Hypothalamus (tissue), 51 donors: ENCODE measurements around the gene ANKS1B.
"Not testable (repeated sequence)": the region's sequence is repeated elsewhere in the genome, so short reads cannot be mapped to it uniquely, and the experiment has no call there.

Experiments used
- DNase-seq, 51 donors: peaks; one replicate each; lab custom pipeline; 2025; lab: John Stamatoyannopoulos, UW

The ANKS1B gene

DNA sequence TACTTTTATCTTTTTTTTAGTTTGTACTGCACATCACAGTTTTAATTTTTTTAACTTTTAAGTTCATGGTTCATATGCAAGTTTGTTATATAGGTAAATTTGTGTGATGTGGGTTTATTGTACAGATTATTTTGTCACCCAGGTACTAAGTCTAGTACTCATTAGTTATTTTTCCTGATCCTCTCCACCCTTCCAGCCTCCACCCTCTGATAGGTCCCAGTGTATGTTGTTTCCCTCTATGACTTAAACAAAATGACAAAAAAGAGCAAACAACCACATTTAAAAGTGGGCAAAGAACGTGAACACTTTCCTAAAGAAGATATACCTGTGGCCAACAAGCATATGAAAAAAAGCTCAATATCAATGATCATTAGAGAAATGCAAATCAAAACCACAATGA, 273.5 kb downstream of the ANKS1B start:
- no peak for DNase-seq

GRCh38 chr12:99709619-99710018, 275.1 kb downstream of the ANKS1B start:
- no peak for DNase-seq

DNA sequence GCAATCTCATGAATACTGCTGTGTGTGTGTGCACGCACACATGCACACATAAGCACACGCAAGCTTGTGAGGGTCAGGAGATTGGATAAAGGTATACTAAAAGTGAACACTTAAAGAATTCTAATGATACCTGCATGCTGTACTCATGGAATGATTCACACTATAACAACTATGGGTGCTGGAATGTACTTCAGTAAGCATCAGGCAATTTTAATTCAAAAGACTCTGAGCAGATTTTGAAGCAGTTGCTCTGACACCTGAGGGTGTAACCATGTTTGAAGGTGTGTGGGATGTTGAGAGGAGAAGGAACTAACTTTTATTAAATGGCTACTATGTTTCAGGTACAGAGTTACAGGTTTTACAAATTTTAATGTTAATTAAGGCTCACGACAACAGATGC, 275.6 kb downstream of the ANKS1B start:
- DNase-seq: peak in 1 of 51 donors; percentile 5

- DNase-seq: peak in 1 of 51 donors; percentile 10
Observed at GRCh38 chr12:99707883-99708282, 276.9 kb downstream of the ANKS1B start.

DNA sequence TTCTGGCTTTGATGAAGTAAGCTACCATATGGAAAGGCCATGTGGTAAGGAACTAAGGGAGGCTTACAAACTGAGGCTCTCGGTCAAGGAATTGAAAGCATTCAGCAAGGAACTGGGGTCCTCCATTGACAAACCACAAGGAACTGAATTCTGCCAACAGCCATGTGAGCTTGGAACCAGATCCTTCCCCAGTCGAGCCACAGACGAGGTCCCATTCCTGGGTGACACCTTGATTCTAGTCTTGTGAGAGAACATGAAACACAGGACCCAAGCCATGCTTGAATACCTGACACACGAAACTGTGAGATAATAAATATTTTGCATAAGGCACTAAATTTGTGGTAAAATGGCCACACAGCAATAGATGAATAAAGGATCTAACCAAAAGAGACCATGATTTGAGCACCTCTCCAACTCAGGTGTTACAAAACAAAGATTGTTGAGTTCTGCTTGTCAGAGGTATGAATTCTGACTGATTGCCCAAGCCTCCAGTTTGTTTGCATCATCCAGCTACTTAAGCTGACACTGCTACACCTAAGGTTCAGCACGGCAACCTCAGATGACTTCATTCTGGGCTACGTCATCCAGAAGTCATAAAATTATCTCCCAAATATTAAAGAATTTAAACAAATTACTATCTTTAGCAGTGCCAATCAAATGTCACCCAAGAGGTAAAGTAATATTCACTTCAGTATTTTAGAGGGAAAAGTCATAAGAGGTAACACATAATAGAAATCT, 277.8 kb downstream of the ANKS1B start:
- DNase-seq: no peak

GRCh38 chr12:99704458-99704857, 280.3 kb downstream of the ANKS1B start:
- DNase-seq: no peak

- peak in 1 of 51 donors; percentile 8 for DNase-seq
Observed at GRCh38 chr12:99704036-99704435, 280.7 kb downstream of the ANKS1B start.

- DNase-seq: no peak
Observed at GRCh38 chr12:99700032-99700431, 284.7 kb downstream of the ANKS1B start.

DNA sequence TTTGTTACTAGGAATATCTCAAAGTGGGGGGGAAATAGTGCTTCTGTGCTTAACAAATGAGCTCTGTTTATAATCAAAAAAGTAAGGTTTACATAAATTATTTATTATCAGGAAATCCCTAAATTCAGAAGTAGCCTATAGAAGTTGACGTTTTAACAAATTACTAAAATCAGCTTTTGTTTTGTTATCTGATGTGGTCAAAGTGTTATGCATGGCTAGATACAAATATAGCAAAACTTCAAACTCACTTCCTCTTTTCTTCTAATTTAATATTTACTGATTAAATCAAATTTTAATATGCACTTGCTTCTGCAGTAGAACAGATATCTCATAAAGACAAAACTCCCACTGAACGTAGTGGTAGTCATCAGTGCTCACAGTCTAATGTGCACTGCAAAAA, 289.7 kb downstream of the ANKS1B start:
- no peak for DNase-seq

DNA sequence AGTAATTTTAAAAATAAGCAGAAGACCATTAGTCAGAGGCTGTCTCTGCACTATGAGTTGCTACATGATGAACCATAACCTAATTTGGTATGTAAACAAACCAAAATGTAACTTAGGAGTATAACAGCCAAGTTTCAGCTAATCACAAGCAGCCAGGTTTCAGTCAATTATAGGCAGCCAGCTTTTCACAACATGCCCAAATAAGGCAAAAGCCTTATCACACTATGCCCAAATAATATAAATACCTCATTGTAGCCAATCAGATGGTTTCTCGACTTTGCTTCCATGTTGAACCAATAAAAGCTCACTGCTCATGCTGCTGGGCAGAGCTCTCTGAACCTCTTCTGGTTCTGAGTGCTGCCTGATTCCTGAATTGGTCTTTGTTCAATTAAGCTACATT, 298.6 kb downstream of the ANKS1B start:
- no peak for DNase-seq

GRCh38 chr12:99680276-99680675, 304.5 kb downstream of the ANKS1B start:
- DNase-seq: no peak

DNA sequence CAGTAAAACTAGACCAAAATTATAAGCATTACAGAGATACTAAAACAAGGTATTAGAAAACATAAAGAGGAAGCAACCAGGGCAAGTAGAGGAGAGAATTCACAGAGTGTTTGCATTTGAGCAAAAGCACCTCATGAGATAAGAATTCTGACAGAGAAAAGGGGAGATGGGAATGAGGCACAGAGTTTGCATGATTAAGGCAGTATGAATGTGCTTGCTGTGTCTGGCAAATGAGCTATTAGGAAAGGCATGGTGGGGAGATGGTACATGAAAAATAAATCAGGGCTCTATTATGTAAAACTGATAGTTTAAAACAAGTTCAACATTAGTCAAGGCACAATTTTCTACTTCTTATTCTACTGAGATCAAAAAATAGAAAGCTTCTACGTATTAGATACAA, 314.1 kb downstream of the ANKS1B start:
- no peak for DNase-seq

- peak in 1 of 51 donors; percentile 8 for DNase-seq
Observed at GRCh38 chr12:99658671-99659349, 325.9 kb downstream of the ANKS1B start.

DNA sequence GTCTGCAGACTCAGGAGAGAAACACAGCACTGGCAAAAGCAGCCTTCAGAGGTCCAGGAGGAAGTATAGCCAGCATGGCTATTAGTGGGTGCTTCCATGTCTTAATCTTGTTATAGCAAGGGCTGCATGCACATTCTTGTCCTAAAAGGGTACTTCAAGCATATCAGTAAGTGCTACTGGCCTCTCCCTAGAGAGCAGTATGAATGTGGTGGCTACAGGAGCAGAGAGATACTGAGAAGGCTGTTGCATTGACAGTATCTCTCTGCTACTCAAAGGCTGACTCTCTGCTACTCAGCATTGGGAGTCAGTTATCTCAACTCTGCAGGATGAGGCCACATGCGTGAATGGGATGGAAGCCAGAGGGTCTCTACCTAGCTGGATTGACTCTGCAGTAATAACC, 335.2 kb downstream of the ANKS1B start:
- no peak for DNase-seq

DNA sequence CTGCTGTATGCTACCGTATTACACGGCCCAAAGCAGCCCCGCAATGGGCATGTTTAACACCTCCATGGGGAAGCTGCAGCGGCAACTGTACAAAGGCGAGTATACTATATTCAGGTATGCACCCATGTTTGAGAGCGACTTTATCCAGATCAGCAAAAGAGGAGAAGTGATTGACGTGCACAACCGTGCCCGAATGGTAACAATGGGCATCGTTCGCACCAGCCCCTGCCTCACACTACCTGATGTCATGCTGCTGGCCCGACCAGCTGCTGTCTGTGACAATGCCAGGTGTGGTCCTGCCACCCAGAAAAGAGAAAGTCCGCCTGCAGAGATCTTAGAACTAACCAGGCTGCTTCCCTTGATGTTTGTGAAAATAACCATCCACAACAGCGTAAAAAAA, 336.6 kb downstream of the ANKS1B start:
- no peak for DNase-seq

- no peak for DNase-seq
Observed at GRCh38 chr12:99647453-99647852, 337.3 kb downstream of the ANKS1B start, which contains the start of gene GARIN6. TSS of gene GARIN6 (plus strand) at chr12:99647753. CDS start at chr12:99648175, 422 bp downstream.

- DNase-seq: no peak
Observed at GRCh38 chr12:99644629-99645028, 340.1 kb downstream of the ANKS1B start.

GRCh38 chr12:99627459-99627858, 357.3 kb downstream of the ANKS1B start:
- no peak for DNase-seq

DNA sequence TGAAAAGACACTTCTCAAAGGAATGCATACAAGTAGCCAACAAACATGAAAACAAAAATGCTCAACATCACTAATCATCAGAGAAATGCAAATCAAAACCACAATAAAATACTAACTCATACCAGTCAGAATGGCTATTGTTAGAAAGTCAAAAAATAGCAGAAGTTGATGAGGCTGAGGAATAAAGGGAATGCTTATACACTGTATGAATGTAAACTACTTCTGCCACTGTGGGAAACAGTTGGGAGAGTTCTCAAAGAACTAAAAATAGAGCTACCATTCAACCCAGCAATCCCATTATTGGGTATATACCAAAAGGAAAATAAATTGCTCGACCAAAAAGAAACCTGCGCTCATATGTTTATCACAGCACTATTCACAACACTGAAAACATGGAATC, 360.1 kb downstream of the ANKS1B start:
- not testable (repeated sequence) for DNase-seq

- DNase-seq: no peak
Observed at GRCh38 chr12:99620159-99620479, 364.6 kb downstream of the ANKS1B start.

DNA sequence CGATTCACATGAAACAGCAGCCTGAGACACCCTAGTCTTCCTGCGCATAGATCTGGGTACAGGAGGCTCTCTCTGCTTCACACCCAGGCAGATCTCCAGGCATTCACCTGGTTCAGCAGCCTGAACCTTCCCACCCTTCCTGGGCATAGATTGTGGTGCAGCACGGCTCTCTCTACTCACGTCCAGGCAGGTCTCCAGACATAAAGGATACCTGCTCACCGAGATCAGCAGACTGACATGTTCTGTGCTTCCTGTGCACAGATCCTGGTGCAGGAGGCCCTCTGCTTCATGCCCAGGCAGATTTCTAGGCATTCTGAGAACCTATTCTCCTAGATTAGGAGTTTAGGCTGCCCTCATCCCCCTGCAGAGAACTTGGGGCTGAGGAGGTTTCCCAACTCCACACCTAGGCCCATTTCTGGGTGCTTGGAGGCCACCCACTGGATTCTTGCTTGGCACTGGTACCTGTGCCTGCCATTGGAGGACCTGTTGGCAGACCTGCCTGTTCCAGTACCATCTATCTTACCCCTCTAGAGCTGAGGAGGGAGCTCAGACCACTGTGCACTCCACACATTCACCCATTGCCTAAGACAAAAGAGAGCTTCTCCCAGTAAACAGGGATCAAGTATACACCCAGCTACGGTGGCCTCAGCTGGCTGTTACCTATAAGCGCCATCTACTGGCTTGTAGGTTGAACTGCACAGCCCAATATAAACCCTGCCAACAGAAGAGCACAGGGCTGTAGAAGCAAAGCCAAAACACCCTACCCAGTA, 365.2 kb downstream of the ANKS1B start:
- peak in 1 of 51 donors; percentile 4 for DNase-seq

GRCh38 chr12:99618657-99619056, 366.1 kb downstream of the ANKS1B start:
- DNase-seq: no peak
